GM23338 (cell line): ENCODE data around the gene TMED9. TPM values are rescaled to one million over a fixed set of nuclear protein-coding genes. Genes with fewer than 3 reads are reported as not detected.

ENCODE experiments used
- ATAC-seq: fragments of 200-7000 bp; cut with Tn5 transposase; 3 replicates; pipeline ENCODE4 v1.9.1; 2020
- DNase-seq: peaks from one replicate; pipeline ENCODE4 v3.0.0-alpha.2; 2015; ENCODE audit warnings: low spot score
- H2AFZ ChIP-seq: fragments of 200-600 bp; sonication (generic); 2 replicates; pipeline ENCODE4 v1.8.0; 2016; ENCODE audit warnings: antibody characterized with exemption, mild to moderate bottlenecking, moderate library complexity
- H3F3A ChIP-seq: fragments of 200-600 bp; sonication (generic); replicated peaks from 2 replicates; pipeline ENCODE4 v1.8.0; 2017; ENCODE audit warnings: antibody characterized with exemption, mixed run types, low read depth
- H3K27ac ChIP-seq: fragments of 200-600 bp; sonication (generic); 2 replicates; pipeline ENCODE4 v1.6.1; 2016; ENCODE audit warnings: low read depth
- H3K27me3 ChIP-seq: fragments of 200-600 bp; sonication (generic); 2 replicates; pipeline ENCODE4 v1.8.0; 2016; ENCODE audit warnings: mild to moderate bottlenecking, mixed run types, moderate library complexity; ENCODE audit not compliant: insufficient read depth
- H3K36me3 ChIP-seq: fragments of 200-600 bp; sonication (generic); 2 replicates; pipeline ENCODE4 v1.8.0; 2016; ENCODE audit warnings: mild to moderate bottlenecking; ENCODE audit not compliant: insufficient read depth
- H3K4me1 ChIP-seq: fragments of 200-600 bp; sonication (generic); 2 replicates; pipeline ENCODE4 v1.8.0; 2016; ENCODE audit warnings: mild to moderate bottlenecking, moderate library complexity; ENCODE audit not compliant: insufficient read depth
- H3K4me2 ChIP-seq: fragments of 200-600 bp; sonication (generic); 2 replicates; pipeline ENCODE4 v1.7.1; 2017; ENCODE audit warnings: mixed run types
- H3K4me3 ChIP-seq: fragments of 200-600 bp; sonication (generic); 2 replicates; pipeline ENCODE4 v1.6.1; 2016; ENCODE audit warnings: mixed run types
- H3K79me2 ChIP-seq: fragments of 200-600 bp; sonication (generic); replicated peaks from 2 replicates; pipeline ENCODE4 v1.8.0; 2017; ENCODE audit warnings: mild to moderate bottlenecking; ENCODE audit not compliant: insufficient read depth
- H3K9me2 ChIP-seq: fragments of 200-600 bp; sonication (generic); 2 replicates; pipeline ENCODE4 v1.8.0; 2017; ENCODE audit not compliant: insufficient read depth
- H4K20me1 ChIP-seq: fragments of 200-600 bp; sonication (generic); replicated peaks from 2 replicates; pipeline ENCODE4 v1.8.0; 2017; ENCODE audit warnings: mild to moderate bottlenecking; ENCODE audit not compliant: insufficient read depth
- H3K27ac Mint-ChIP-seq: 2 replicates; pipeline ENCODE4 v1.8.0; 2020; ENCODE audit warnings: inconsistent platforms, mild to moderate bottlenecking, moderate library complexity, mixed read lengths
- H3K27me3 Mint-ChIP-seq: 3 replicates; pipeline ENCODE4 v1.8.0; 2022; ENCODE audit warnings: low read depth, mild to moderate bottlenecking, moderate library complexity, mixed read lengths, inconsistent platforms; ENCODE audit not compliant: insufficient read depth, poor library complexity
- H3K36me3 Mint-ChIP-seq: 3 replicates; pipeline ENCODE4 v1.8.0; 2021; ENCODE audit warnings: low read depth, mild to moderate bottlenecking, inconsistent platforms, moderate library complexity, mixed read lengths
- H3K4me1 Mint-ChIP-seq: 3 replicates; pipeline ENCODE4 v1.8.0; 2020; ENCODE audit warnings: mild to moderate bottlenecking, inconsistent platforms, mixed read lengths
- H3K4me3 Mint-ChIP-seq: 3 replicates; pipeline ENCODE4 v1.8.0; 2021; ENCODE audit warnings: moderate library complexity, mild to moderate bottlenecking, inconsistent platforms, mixed read lengths
- H3K9me3 Mint-ChIP-seq: 3 replicates; pipeline ENCODE4 v1.8.0; 2020; ENCODE audit warnings: moderate library complexity, mild to moderate bottlenecking, inconsistent platforms, mixed read lengths
- CREB1 ChIP-seq: fragments of 250-450 bp; sonication (Bioruptor Pico); IDR thresholded peaks from 2 replicates; pipeline ENCODE4 v1.5.0; 2020; ENCODE audit warnings: low read depth, mild to moderate bottlenecking, moderate library complexity
- CTCF ChIP-seq, 2 experiments: fragments of 200-600 bp in 1 of 2; sonication (generic) in 1 of 2; conservative IDR thresholded peaks; 2 replicates each; pipeline versions ENCODE4 v1.5.1 to v1.6.1; 2016 to 2017; ENCODE audit warnings: antibody characterized with exemption in 2 of 2, low read depth in 2 of 2, mild to moderate bottlenecking in 2 of 2, moderate library complexity in 1 of 2
- ETS1 ChIP-seq: IDR thresholded peaks from 2 replicates; pipeline ENCODE4 v1.6.1; 2016; ENCODE audit warnings: antibody characterized with exemption
- EZH2 ChIP-seq: fragments of 200-600 bp; sonication (generic); IDR thresholded peaks from one replicate; pipeline ENCODE4 v1.8.0; 2017; ENCODE audit warnings: antibody characterized with exemption, mild to moderate bottlenecking, low read depth; ENCODE audit not compliant: unreplicated experiment
- EZH2phosphoT487 ChIP-seq: fragments of 200-600 bp; sonication (generic); IDR thresholded peaks from one replicate; pipeline ENCODE4 v1.8.1; 2018; ENCODE audit warnings: antibody characterized with exemption; ENCODE audit not compliant: unreplicated experiment
- JUNB ChIP-seq: IDR thresholded peaks from one replicate; pipeline ENCODE4 v1.6.1; 2016; ENCODE audit warnings: antibody characterized with exemption; ENCODE audit not compliant: unreplicated experiment
- NANOG ChIP-seq: IDR thresholded peaks from 2 replicates; pipeline ENCODE4 v1.6.1; 2016; ENCODE audit warnings: antibody characterized with exemption, borderline replicate concordance
- POLR2AphosphoS5 ChIP-seq: IDR thresholded peaks from 2 replicates; pipeline ENCODE4 v1.6.1; 2016; ENCODE audit warnings: antibody characterized with exemption, low read depth
- REST ChIP-seq: IDR thresholded peaks from one replicate; pipeline ENCODE4 v1.6.1; 2018; ENCODE audit warnings: antibody characterized with exemption; ENCODE audit not compliant: unreplicated experiment
- STAT1 ChIP-seq: IDR thresholded peaks from one replicate; pipeline ENCODE4 v1.6.1; 2016; ENCODE audit warnings: antibody characterized with exemption; ENCODE audit not compliant: unreplicated experiment
- ZNF114 ChIP-seq: fragments of 250-450 bp; sonication (Bioruptor Pico); IDR thresholded peaks from 2 replicates; pipeline ENCODE4 v1.5.0; 2020; ENCODE audit warnings: mild to moderate bottlenecking, moderate library complexity
- ZNF331 ChIP-seq: fragments of 250-450 bp; sonication (Bioruptor Pico); IDR thresholded peaks from 2 replicates; pipeline ENCODE4 v1.5.0; 2020; ENCODE audit warnings: low read depth, mild to moderate bottlenecking, moderate library complexity
- ZNF462 ChIP-seq: fragments of 250-450 bp; sonication (Bioruptor Pico); IDR thresholded peaks from 2 replicates; pipeline ENCODE4 v1.5.0; 2020; ENCODE audit warnings: mild to moderate bottlenecking, moderate library complexity
- polyA plus RNA-seq: library from polyadenylated mRNA; unstranded; fragments of >200 nt; fragmentation: Nextera tagmentation; extraction: Ambion mirVana; gene quantifications from 2 replicates; pipeline ENCODE4 v1.2.1, GENCODE V29; 2016
- total RNA-seq: library from RNA; depleted of rRNA; stranded (reverse); fragments of >200 nt; shearing (Covaris generic); gene quantifications from 2 replicates; pipeline ENCODE4 v1.2.3, GENCODE V29; 2014

TMED9 gene
- total and polyA plus RNA-seq, 2 experiments from 2014 or later, result 77.2 to 130 TPM

GRCh38 chr5:177596775-177597238 lies 4.8 kb downstream of the TMED9 start:
- no peak overlapping the region for H3K27ac ChIP-seq
- no peak overlapping the region for H3K4me3 ChIP-seq
- no peak for ATAC-seq
- TF ChIP-seq STAT1 (no peak), NANOG (no peak), ZNF462 (CRISPR knock-in tag) (no peak), REST (no peak), EZH2 (no peak), CREB1 (CRISPR knock-in tag) (no peak), JUNB (no peak), ZNF331 (no peak), ETS1 (no peak), EZH2phosphoT487 (no peak), CTCF (conservative IDR thresholded peaks at IDR 0.05; ENCODE audit: low read depth in 2 of 2) (no peak), POLR2AphosphoS5 (no peak), ZNF114 (no peak)
- no peak for DNase-seq
- peaks cover 6% of the 10 kb centered on the region for H4K20me1 ChIP-seq
- no peak overlapping the region for H3K4me2 ChIP-seq
- no peaks in the 10 kb centered on the region for H3K9me2 ChIP-seq
- Mint-ChIP-seq H3K36me3 (peaks cover 47% of the 10 kb centered on the region), H3K27me3 (peaks cover 15% of the 10 kb centered on the region), H3K9me3 (no peaks in the 10 kb centered on the region; the same call in 2 of the 3 replicates), H3K27ac (no peak overlapping the region), H3K4me1 (peaks cover 10% of the 10 kb centered on the region), H3K4me3 (no peak overlapping the region)
- peaks cover 7% of the 10 kb centered on the region; the same call in 1 of the 2 replicates for H3K27me3 ChIP-seq
- peaks cover 16% of the 10 kb centered on the region; the same call in 1 of the 2 replicates for H3K79me2 ChIP-seq
- H3F3A ChIP-seq, result peaks cover 25% of the 10 kb centered on the region; the same call in 1 of the 2 replicates
- no peak overlapping the region for H2AFZ ChIP-seq
- H3K4me1 ChIP-seq, result peaks cover 8% of the 10 kb centered on the region; the same call in 1 of the 2 replicates
- H3K36me3 ChIP-seq, result peaks cover 16% of the 10 kb centered on the region
